HG02840 (cell line): ENCODE data around the gene PSMB7.

ENCODE experiments used
- ATAC-seq: cut with Tn5 transposase; IDR thresholded peaks from one replicate; pipeline ENCODE4 v1.9.1; 2021; ENCODE audit warnings: mild to moderate bottlenecking, moderate library complexity, moderate number of reproducible peaks; ENCODE audit not compliant: unreplicated experiment, low FRiP score

The PSMB7 gene

GRCh38 chr9:124332361-124333202 is 82.7 kb downstream of the PSMB7 start:
- no peak for ATAC-seq

- ATAC-seq, result no peak
These were observed 83.7 kb downstream of the PSMB7 start for GRCh38 chr9:124331580-124331979.

- ATAC-seq, result no peak
These were observed 85.1 kb downstream of the PSMB7 start for GRCh38 chr9:124330011-124330697.

- ATAC-seq, result no peak
These were observed 85.9 kb downstream of the PSMB7 start for GRCh38 chr9:124329206-124329792.

- ATAC-seq, result no peak
These were observed 87.0 kb downstream of the PSMB7 start for GRCh38 chr9:124328285-124328684.

GRCh38 chr9:124327491-124327890 is 87.8 kb downstream of the PSMB7 start:
- ATAC-seq, result no peak

- no peak for ATAC-seq
These were observed 88.9 kb downstream of the PSMB7 start for GRCh38 chr9:124326378-124326777.

GRCh38 chr9:124325816-124326215 is 89.4 kb downstream of the PSMB7 start:
- ATAC-seq, result no peak

GRCh38 chr9:124323904-124324303 is 91.3 kb downstream of the PSMB7 start:
- no peak for ATAC-seq

- no peak for ATAC-seq
These were observed 92.4 kb downstream of the PSMB7 start for GRCh38 chr9:124322618-124323432.

GRCh38 chr9:124321935-124322334 is 93.3 kb downstream of the PSMB7 start:
- ATAC-seq, result no peak

GRCh38 chr9:124321416-124321815 is 93.8 kb downstream of the PSMB7 start:
- no peak for ATAC-seq

GRCh38 chr9:124320062-124320973 is 94.9 kb downstream of the PSMB7 start:
- no peak for ATAC-seq

GRCh38 chr9:124315882-124316281 is 99.4 kb downstream of the PSMB7 start:
- ATAC-seq, result no peak

- ATAC-seq, result no peak
These were observed 101.3 kb downstream of the PSMB7 start for GRCh38 chr9:124313940-124314339.

- ATAC-seq, result no peak
These were observed 102.7 kb downstream of the PSMB7 start for GRCh38 chr9:124312290-124313265.

- no peak for ATAC-seq
These were observed 104.0 kb downstream of the PSMB7 start for GRCh38 chr9:124311283-124311682.

- no peak for ATAC-seq
These were observed 105.6 kb downstream of the PSMB7 start for GRCh38 chr9:124309667-124310084.
